ENCODE measurements around the gene GTPBP4. TPM values are rescaled to one million over a fixed set of nuclear protein-coding genes. Genes with fewer than 3 reads are reported as not detected.

GTPBP4 gene
- 14.1 TPM for total RNA-seq

DNA sequence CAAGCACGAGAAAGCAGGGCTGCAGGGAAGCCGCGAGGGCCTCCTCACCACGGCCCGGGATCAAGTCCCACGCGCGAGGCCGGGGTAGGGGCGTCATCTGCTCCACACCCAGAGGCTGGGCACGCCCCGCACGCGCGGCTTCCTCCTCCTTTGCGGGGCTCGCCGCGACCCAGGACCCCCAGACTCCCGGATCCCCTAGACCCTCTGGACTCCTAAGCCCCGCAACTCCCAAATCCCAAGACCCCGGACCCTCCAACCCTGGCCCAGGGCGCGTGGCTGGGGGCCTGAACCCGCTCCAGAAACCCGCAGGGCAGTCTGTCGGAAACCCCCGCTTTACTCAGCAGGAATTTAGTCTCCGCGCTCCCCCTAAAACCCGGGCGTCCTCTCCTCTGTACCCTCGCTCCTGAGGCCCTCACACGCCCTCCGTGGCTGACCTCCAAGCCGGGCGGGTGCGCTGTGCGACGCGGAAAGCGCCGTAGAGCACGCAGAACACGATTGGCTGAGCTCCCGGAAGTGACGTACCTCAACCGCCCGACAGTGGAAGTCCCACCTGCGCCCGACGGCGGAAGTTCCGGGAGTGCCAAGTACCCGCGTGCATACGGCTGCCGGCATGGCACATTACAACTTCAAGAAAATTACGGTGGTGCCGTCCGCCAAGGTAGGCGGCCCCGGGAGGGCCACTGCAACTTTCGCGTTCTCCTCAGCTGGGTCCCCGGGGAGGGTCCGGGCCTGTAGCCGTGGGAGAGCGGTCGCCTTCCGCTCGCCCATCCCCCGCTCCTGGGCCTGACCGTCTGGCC is at the start of gene GTPBP4:
GTPBP4 (plus strand) TSS at position 565 of the 797 bp plus-strand sequence; CDS start at position 611, 46 bp downstream.
- peaks cover 0 to 7% (median 6%) of the 10 kb centered on the region in 3 donors for H3K36me3 ChIP-seq (ENCODE audit: control insufficient read depth in 3 of 3, insufficient read depth in 3 of 3, low read length in 3 of 3)
- H3K4me1 ChIP-seq (ENCODE audit: control insufficient read depth in 3 of 3, insufficient read depth in 3 of 3, low read length in 3 of 3), result peaks cover 16 to 33% (median 27%) of the 10 kb centered on the region in 3 donors
- peak within 1 kb of the TSS; percentile 94 to 96 (median 94) for H3K9ac ChIP-seq (ENCODE audit: low read depth in 1 of 3, low read length in 3 of 3)
- H3K27ac ChIP-seq (ENCODE audit: low read depth, low read length), result peak within 1 kb of the TSS; percentile 96
- peak within 1 kb of the TSS; percentile 87 to 96 (median 94) for H3K4me3 ChIP-seq (ENCODE audit: low read length in 3 of 3)
- no peaks in the 10 kb centered on the region for H3K27me3 ChIP-seq (ENCODE audit: control insufficient read depth in 3 of 3, insufficient read depth in 3 of 3, low read length in 3 of 3)
- H3K9me3 ChIP-seq (ENCODE audit: control insufficient read depth in 3 of 3, low read length in 3 of 3), result no peaks in the 10 kb centered on the region

DNA sequence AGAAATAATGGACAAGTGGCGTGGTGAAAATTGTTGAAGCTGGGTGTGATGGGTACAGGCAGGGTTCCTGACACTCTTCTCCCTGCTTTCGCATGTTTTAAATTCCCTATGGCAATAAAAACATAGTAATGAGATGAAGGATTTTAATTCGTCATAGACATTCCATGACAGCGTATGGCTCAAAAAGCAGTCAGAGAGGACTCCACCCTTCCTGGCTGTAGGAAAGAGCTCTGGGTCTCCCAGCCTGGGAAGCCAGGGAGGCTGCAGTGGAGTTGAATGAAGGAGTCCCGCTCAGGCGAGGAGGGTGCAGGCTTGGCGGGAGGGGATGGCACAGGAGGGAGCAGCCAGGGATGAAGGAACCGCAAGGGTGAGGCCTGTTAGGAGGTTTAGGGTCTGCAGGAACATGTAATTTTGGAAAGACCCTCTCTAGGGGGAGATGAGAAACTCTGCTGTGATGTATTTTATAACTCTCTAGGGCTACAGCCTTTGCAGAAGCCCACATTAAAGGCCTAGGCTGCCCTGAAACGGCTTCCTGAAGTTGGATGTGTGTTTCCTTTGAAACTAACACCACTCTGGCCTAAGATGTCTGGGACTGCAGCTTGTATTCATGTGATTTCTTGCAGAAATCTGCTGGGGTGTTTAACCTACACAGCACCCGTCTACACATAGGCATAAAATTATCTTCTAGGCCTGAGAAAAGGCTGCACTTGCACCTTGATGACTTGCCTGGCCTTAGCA is 49.1 kb upstream of the GTPBP4 start:
- no peak overlapping the region for H3K27ac ChIP-seq (ENCODE audit: low read depth, low read length)
- no peaks in the 10 kb centered on the region for H3K4me1 ChIP-seq (ENCODE audit: control insufficient read depth in 3 of 3, insufficient read depth in 3 of 3, low read length in 3 of 3)
- H3K9ac ChIP-seq (ENCODE audit: low read depth in 1 of 3, low read length in 3 of 3), result no peak overlapping the region
- no peaks in the 10 kb centered on the region for H3K27me3 ChIP-seq (ENCODE audit: control insufficient read depth in 3 of 3, insufficient read depth in 3 of 3, low read length in 3 of 3)
- H3K9me3 ChIP-seq (ENCODE audit: control insufficient read depth in 3 of 3, low read length in 3 of 3), result no peaks in the 10 kb centered on the region
- no peaks in the 10 kb centered on the region for H3K36me3 ChIP-seq (ENCODE audit: control insufficient read depth in 3 of 3, insufficient read depth in 3 of 3, low read length in 3 of 3)
- no peak overlapping the region for H3K4me3 ChIP-seq (ENCODE audit: low read length in 3 of 3)

- Histone ChIP-seq H3K4me1 (ENCODE audit: control insufficient read depth in 3 of 3, insufficient read depth in 3 of 3, low read length in 3 of 3) (peaks cover 0 to 4% (median 2%) of the 10 kb centered on the region in 3 donors), H3K27ac (ENCODE audit: low read depth, low read length) (no peak overlapping the region)
These were observed 44.8 kb upstream of the GTPBP4 start for GRCh38 chr10:943334-944033.

GRCh38 chr10:944034-944831 is 44.0 kb upstream of the GTPBP4 start:
- Histone ChIP-seq H3K9ac (ENCODE audit: low read depth in 1 of 3, low read length in 3 of 3) (peak overlapping the region in 2 of 3 donors; percentile 6 to 19), H3K9me3 (ENCODE audit: control insufficient read depth in 3 of 3, low read length in 3 of 3) (no peaks in the 10 kb centered on the region), H3K27ac (ENCODE audit: low read depth, low read length) (no peak overlapping the region), H3K36me3 (ENCODE audit: control insufficient read depth in 3 of 3, insufficient read depth in 3 of 3, low read length in 3 of 3) (no peaks in the 10 kb centered on the region), H3K4me3 (ENCODE audit: low read length in 3 of 3) (peak overlapping the region in 1 of 3 donors; percentile 51), H3K27me3 (ENCODE audit: control insufficient read depth in 3 of 3, insufficient read depth in 3 of 3, low read length in 3 of 3) (no peaks in the 10 kb centered on the region), H3K4me1 (ENCODE audit: control insufficient read depth in 3 of 3, insufficient read depth in 3 of 3, low read length in 3 of 3) (peaks cover 0 to 4% (median 2%) of the 10 kb centered on the region in 3 donors)

More at GRCh38 chr10:943334-944033, 44.8 kb upstream of the GTPBP4 start:
- Histone ChIP-seq H3K9ac (ENCODE audit: low read depth in 1 of 3, low read length in 3 of 3) (no peak overlapping the region), H3K9me3 (ENCODE audit: control insufficient read depth in 3 of 3, low read length in 3 of 3) (no peaks in the 10 kb centered on the region), H3K27me3 (ENCODE audit: control insufficient read depth in 3 of 3, insufficient read depth in 3 of 3, low read length in 3 of 3) (no peaks in the 10 kb centered on the region), H3K36me3 (ENCODE audit: control insufficient read depth in 3 of 3, insufficient read depth in 3 of 3, low read length in 3 of 3) (no peaks in the 10 kb centered on the region), H3K4me3 (ENCODE audit: low read length in 3 of 3) (no peak overlapping the region)

DNA sequence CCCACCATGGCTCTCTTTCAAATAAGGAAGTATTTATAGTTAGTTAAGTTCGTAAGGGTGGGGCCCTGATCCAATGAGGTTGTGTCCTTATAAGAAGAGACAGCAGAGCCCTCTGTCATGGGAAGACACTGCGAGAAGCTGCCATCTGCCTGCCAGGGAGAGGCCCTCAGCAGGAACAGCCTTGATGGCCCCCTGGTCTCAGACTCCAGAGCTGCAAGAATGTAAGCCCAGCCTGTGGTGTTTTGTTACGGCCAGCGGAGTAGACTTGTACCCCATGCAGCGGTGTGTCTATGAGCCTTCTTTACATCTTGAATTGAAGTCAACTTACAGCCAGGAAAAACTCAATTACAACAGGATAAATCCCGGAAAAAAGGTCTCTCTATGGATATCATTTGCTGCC is 42.5 kb upstream of the GTPBP4 start:
- Histone ChIP-seq H3K9ac (ENCODE audit: low read depth in 1 of 3, low read length in 3 of 3) (no peak overlapping the region), H3K4me3 (ENCODE audit: low read length in 3 of 3) (no peak overlapping the region), H3K27ac (ENCODE audit: low read depth, low read length) (no peak overlapping the region), H3K27me3 (ENCODE audit: control insufficient read depth in 3 of 3, insufficient read depth in 3 of 3, low read length in 3 of 3) (no peaks in the 10 kb centered on the region), H3K9me3 (ENCODE audit: control insufficient read depth in 3 of 3, low read length in 3 of 3) (no peaks in the 10 kb centered on the region), H3K36me3 (ENCODE audit: control insufficient read depth in 3 of 3, insufficient read depth in 3 of 3, low read length in 3 of 3) (no peaks in the 10 kb centered on the region), H3K4me1 (ENCODE audit: control insufficient read depth in 3 of 3, insufficient read depth in 3 of 3, low read length in 3 of 3) (peaks cover 0 to 4% (median 2%) of the 10 kb centered on the region in 3 donors)

DNA sequence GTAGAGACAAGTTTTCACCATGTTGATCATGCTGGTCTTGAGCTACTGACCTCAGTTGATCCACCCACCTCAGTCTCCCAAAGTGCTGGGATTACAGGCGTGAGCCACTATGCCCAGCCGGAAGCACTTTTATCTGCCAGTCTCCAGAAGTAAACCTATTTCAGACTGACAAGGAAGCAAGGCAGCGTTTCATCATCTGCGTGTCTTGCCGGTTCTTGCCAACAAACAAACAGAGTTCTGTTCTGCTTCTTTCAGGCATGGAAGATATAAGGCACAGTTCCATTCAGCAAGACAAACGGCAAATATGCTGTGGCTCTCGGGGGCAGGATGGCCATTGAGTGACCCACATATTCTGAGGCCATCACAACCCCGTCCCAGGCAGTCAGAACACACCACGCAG is 41.2 kb upstream of the GTPBP4 start:
- H3K9me3 ChIP-seq (ENCODE audit: control insufficient read depth in 3 of 3, low read length in 3 of 3), result no peaks in the 10 kb centered on the region
- no peaks in the 10 kb centered on the region for H3K27me3 ChIP-seq (ENCODE audit: control insufficient read depth in 3 of 3, insufficient read depth in 3 of 3, low read length in 3 of 3)
- H3K36me3 ChIP-seq (ENCODE audit: control insufficient read depth in 3 of 3, insufficient read depth in 3 of 3, low read length in 3 of 3), result no peaks in the 10 kb centered on the region
- H3K4me3 ChIP-seq (ENCODE audit: low read length in 3 of 3), result no peak overlapping the region
- no peak overlapping the region for H3K27ac ChIP-seq (ENCODE audit: low read depth, low read length)
- no peak overlapping the region for H3K9ac ChIP-seq (ENCODE audit: low read depth in 1 of 3, low read length in 3 of 3)
- peaks cover 0 to 4% (median 2%) of the 10 kb centered on the region in 3 donors for H3K4me1 ChIP-seq (ENCODE audit: control insufficient read depth in 3 of 3, insufficient read depth in 3 of 3, low read length in 3 of 3)

DNA sequence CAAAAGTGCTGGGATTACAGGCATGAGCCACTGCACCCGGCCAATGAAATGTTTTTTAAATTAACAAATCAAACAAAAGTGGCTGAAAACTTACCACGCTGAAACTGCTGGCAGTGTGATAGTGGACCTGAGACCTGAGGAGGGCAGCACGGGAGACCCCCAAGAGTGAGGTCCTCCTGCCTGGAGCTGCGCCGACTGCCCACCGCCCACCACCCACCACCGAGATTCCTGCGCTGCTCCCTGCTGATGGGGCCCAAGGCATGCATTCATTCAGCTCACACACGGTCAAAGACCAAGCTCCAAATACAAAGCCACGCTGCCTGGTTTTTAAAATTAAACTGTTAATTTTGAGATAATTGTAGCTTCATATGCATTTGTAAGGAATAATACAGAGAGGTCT is 40.4 kb upstream of the GTPBP4 start:
- Histone ChIP-seq H3K27ac (ENCODE audit: low read depth, low read length) (no peak overlapping the region), H3K9me3 (ENCODE audit: control insufficient read depth in 3 of 3, low read length in 3 of 3) (no peaks in the 10 kb centered on the region), H3K4me1 (ENCODE audit: control insufficient read depth in 3 of 3, insufficient read depth in 3 of 3, low read length in 3 of 3) (peaks cover 0 to 4% (median 2%) of the 10 kb centered on the region in 3 donors), H3K4me3 (ENCODE audit: low read length in 3 of 3) (no peak overlapping the region), H3K9ac (ENCODE audit: low read depth in 1 of 3, low read length in 3 of 3) (no peak overlapping the region), H3K36me3 (ENCODE audit: control insufficient read depth in 3 of 3, insufficient read depth in 3 of 3, low read length in 3 of 3) (no peaks in the 10 kb centered on the region), H3K27me3 (ENCODE audit: control insufficient read depth in 3 of 3, insufficient read depth in 3 of 3, low read length in 3 of 3) (no peaks in the 10 kb centered on the region)

GRCh38 chr10:948347-948746 is 39.9 kb upstream of the GTPBP4 start:
- H3K36me3 ChIP-seq (ENCODE audit: control insufficient read depth in 3 of 3, insufficient read depth in 3 of 3, low read length in 3 of 3), result no peaks in the 10 kb centered on the region
- H3K9ac ChIP-seq (ENCODE audit: low read depth in 1 of 3, low read length in 3 of 3), result no peak overlapping the region
- H3K9me3 ChIP-seq (ENCODE audit: control insufficient read depth in 3 of 3, low read length in 3 of 3), result no peaks in the 10 kb centered on the region
- H3K4me1 ChIP-seq (ENCODE audit: control insufficient read depth in 3 of 3, insufficient read depth in 3 of 3, low read length in 3 of 3), result peaks cover 0 to 4% (median 2%) of the 10 kb centered on the region in 3 donors
- H3K27ac ChIP-seq (ENCODE audit: low read depth, low read length), result no peak overlapping the region
- no peak overlapping the region for H3K4me3 ChIP-seq (ENCODE audit: low read length in 3 of 3)
- H3K27me3 ChIP-seq (ENCODE audit: control insufficient read depth in 3 of 3, insufficient read depth in 3 of 3, low read length in 3 of 3), result no peaks in the 10 kb centered on the region

- Histone ChIP-seq H3K27ac (ENCODE audit: low read depth, low read length) (no peak overlapping the region), H3K4me1 (ENCODE audit: control insufficient read depth in 3 of 3, insufficient read depth in 3 of 3, low read length in 3 of 3) (peaks cover 0 to 1% (median 0%) of the 10 kb centered on the region in 3 donors), H3K27me3 (ENCODE audit: control insufficient read depth in 3 of 3, insufficient read depth in 3 of 3, low read length in 3 of 3) (peaks cover 0 to 8% (median 0%) of the 10 kb centered on the region in 3 donors)
These were observed 38.8 kb upstream of the GTPBP4 start for GRCh38 chr10:949446-949845.

More at GRCh38 chr10:949446-949845, 38.8 kb upstream of the GTPBP4 start:
- no peak overlapping the region for H3K4me3 ChIP-seq (ENCODE audit: low read length in 3 of 3)
- H3K9ac ChIP-seq (ENCODE audit: low read depth in 1 of 3, low read length in 3 of 3), result no peak overlapping the region
- no peaks in the 10 kb centered on the region for H3K9me3 ChIP-seq (ENCODE audit: control insufficient read depth in 3 of 3, low read length in 3 of 3)
- no peaks in the 10 kb centered on the region for H3K36me3 ChIP-seq (ENCODE audit: control insufficient read depth in 3 of 3, insufficient read depth in 3 of 3, low read length in 3 of 3)

Measured in skeletal muscle tissue (tissue), 4 donors.